HepG2 (cell line): ENCODE data around the gene NT5C. TPM values are rescaled to one million over a fixed set of nuclear protein-coding genes. Genes with fewer than 3 reads are reported as not detected.

ENCODE experiments used
- AHR ChIP-seq: IDR thresholded peaks from 2 replicates; pipeline ENCODE4 v1.6.1; 2018; ENCODE audit warnings: missing genetic modification reagents, missing compliant biosample characterization
- ELF1 ChIP-seq: sonication (generic); formaldehyde crosslinking; IDR thresholded peaks from 2 replicates; pipeline ENCODE4 v1.4.0; 2020; ENCODE audit warnings: missing genetic modification reagents
- HNRNPK ChIP-seq: fragments of 200-400 bp; formaldehyde crosslinking; IDR thresholded peaks from 2 replicates; pipeline ENCODE4 v1.6.1; 2018; ENCODE audit warnings: low read length, low read depth, moderate library complexity, mild to moderate bottlenecking; ENCODE audit not compliant: poor library complexity, severe bottlenecking
- IKZF5 ChIP-seq: IDR thresholded peaks from 2 replicates; pipeline ENCODE4 v1.6.1; 2018; ENCODE audit warnings: missing genetic modification reagents, mild to moderate bottlenecking, missing compliant biosample characterization
- KDM1A ChIP-seq: IDR thresholded peaks from 2 replicates; pipeline ENCODE4 v1.6.1; 2016; ENCODE audit warnings: missing compliant biosample characterization
- MED8 ChIP-seq: sonication (generic); formaldehyde crosslinking; IDR thresholded peaks from 2 replicates; pipeline ENCODE4 v1.8.1; 2023; ENCODE audit warnings: mild to moderate bottlenecking, missing genetic modification reagents; ENCODE audit not compliant: insufficient replicate concordance
- RBFOX2 ChIP-seq: fragments of 200-400 bp; formaldehyde crosslinking; IDR thresholded peaks from 2 replicates; pipeline ENCODE4 v1.6.1; 2017; ENCODE audit warnings: low read depth, mild to moderate bottlenecking, low read length
- TRAFD1 ChIP-seq: sonication (generic); formaldehyde crosslinking; IDR thresholded peaks from 2 replicates; pipeline ENCODE4 v1.5.1; 2020; ENCODE audit warnings: missing genetic modification reagents, mild to moderate bottlenecking, borderline replicate concordance
- UBTF ChIP-seq: sonication (generic); formaldehyde crosslinking; IDR thresholded peaks from 2 replicates; pipeline ENCODE4 v1.4.0; 2020; ENCODE audit warnings: mild to moderate bottlenecking, missing genetic modification reagents
- XBP1 ChIP-seq: sonication (generic); formaldehyde crosslinking; IDR thresholded peaks from 2 replicates; pipeline ENCODE4 v1.5.0; 2020; ENCODE audit warnings: missing genetic modification reagents
- ZBTB2 ChIP-seq: sonication (generic); formaldehyde crosslinking; IDR thresholded peaks from 2 replicates; pipeline ENCODE4 v1.8.0; 2022; ENCODE audit warnings: low read depth, missing genetic modification reagents
- ZNF205 ChIP-seq: IDR thresholded peaks from 2 replicates; pipeline ENCODE4 v1.6.1; 2018; ENCODE audit warnings: missing biosample characterization, missing genetic modification reagents
- ZNF460 ChIP-seq: sonication (generic); formaldehyde crosslinking; IDR thresholded peaks from 2 replicates; pipeline ENCODE4 v1.5.1; 2020; ENCODE audit warnings: missing genetic modification reagents, mild to moderate bottlenecking, borderline replicate concordance
- ZNF724P ChIP-seq: sonication (generic); formaldehyde crosslinking; IDR thresholded peaks from 2 replicates; pipeline ENCODE4 v1.8.0; 2022; ENCODE audit warnings: missing genetic modification reagents, borderline replicate concordance
- ZNF766 ChIP-seq: sonication (generic); formaldehyde crosslinking; IDR thresholded peaks from 2 replicates; pipeline ENCODE4 v1.5.0; 2020; ENCODE audit warnings: missing genetic modification reagents, borderline replicate concordance
- polyA plus RNA-seq, 8 experiments: library from polyadenylated mRNA; depleted of rRNA in 3 of 8; stranded (reverse) in 7 of 8; unstranded in 1 of 8; fragments of >200 nt; fragmentation: Illumina TruSeq in 4 of 8; extraction: Trizol in 4 of 8; gene quantifications; 2 replicates each; pipeline versions ENCODE4 v1.2.1 to v1.2.3, GENCODE V29; 2011 to 2016; ENCODE audit warnings: low read depth in 4 of 8, missing spikeins in 1 of 8, mixed read lengths in 1 of 8; ENCODE audit not compliant: insufficient read depth in 1 of 8
- total RNA-seq, 5 experiments: library from RNA; depleted of rRNA; stranded (reverse); fragments of >200 nt; fragmentation: Illumina TruSeq; extraction: Trizol; gene quantifications; 2 replicates each; pipeline ENCODE4 v1.2.3, GENCODE V29; 2016; ENCODE audit warnings: low read depth in 1 of 5

Gene NT5C
- total and polyA plus RNA-seq, 2 of the 13 experiments (the other 11 are each of a cell fraction or from before 2014, with no cell fraction given), result 42.8 to 48.6 TPM

GRCh38 chr17:75152922-75153779, 21.6 kb upstream of the NT5C start (continued):
- TF ChIP-seq MED8 (CRISPR knock-in tag) (no peak), ZNF724P (peak; percentile 28; the same call in 1 of the 2 replicates), HNRNPK (no peak), KDM1A (CRISPR knock-in tag) (no peak), ZNF460 (no peak), ZNF205 (no peak), AHR (CRISPR knock-in tag) (no peak), UBTF (CRISPR knock-in tag) (peak; percentile 5; the same call in 1 of the 2 replicates), ZBTB2 (CRISPR knock-in tag) (no peak), ELF1 (CRISPR knock-in tag) (no peak), TRAFD1 (CRISPR knock-in tag) (no peak), ZNF766 (CRISPR knock-in tag) (0 out of 2 replicates have a peak, but pooled peaks have one; percentile 15), XBP1 (CRISPR knock-in tag) (no peak), IKZF5 (CRISPR knock-in tag) (no peak), RBFOX2 (0 out of 2 replicates have a peak, but pooled peaks have one; percentile 28)
